ENCODE measurements around the gene SLC15A1.
A peak's percentile ranks its signal among the peaks of the same experiment; 100 is the strongest.

SLC15A1 gene

GRCh38 chr13:98689347-98689968, 63.0 kb downstream of the SLC15A1 start:
- no peak for DNase-seq

DNA sequence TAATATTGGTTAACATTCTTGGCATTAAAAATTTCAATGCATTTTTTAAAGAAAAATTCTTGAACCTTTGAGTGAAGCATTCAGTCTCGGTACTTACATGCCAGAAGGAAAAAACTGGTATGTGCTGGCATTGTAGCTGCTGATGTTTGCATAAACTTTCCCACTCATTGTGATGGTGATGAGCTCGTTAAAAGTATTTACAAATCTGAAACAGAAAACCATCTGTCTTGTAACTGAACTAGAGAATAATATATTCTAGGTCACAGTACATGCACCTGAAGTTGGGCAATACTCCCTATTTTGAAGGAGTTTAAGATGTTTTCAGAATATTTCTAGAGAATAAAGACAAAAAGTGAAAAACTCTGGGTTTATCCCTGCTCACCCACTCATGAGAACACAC, 64.1 kb downstream of the SLC15A1 start:
- DNase-seq, result no peak

GRCh38 chr13:98687319-98687718, 65.2 kb downstream of the SLC15A1 start:
- DNase-seq, result no peak

- no peak for DNase-seq
These were observed 66.2 kb downstream of the SLC15A1 start for GRCh38 chr13:98686270-98686669.

DNA sequence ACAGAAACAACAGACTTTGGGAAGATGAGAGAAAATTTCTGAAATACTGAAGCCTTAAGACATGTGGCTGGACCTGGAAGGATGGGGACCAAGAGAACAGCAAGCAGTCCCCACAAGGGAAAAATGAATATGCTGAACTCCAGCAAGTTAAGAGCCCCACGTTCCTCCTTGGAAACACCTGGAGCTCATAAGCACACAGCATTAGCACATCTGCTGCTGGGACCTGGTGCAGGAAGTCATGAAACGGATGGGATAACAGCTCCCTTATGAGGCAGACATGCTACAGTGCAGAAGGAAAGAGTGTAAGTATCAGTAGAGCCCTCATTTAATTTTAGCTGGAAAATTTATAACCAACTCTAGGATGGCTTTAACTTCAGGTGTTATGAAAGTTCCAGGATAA, 67.3 kb downstream of the SLC15A1 start:
- no peak for DNase-seq

- DNase-seq, result no peak
These were observed 71.4 kb downstream of the SLC15A1 start for GRCh38 chr13:98681049-98681448.

- no peak for DNase-seq
These were observed 73.7 kb downstream of the SLC15A1 start for GRCh38 chr13:98678741-98679140.

- DNase-seq, result no peak
These were observed 75.1 kb downstream of the SLC15A1 start for GRCh38 chr13:98677398-98677797.

DNA sequence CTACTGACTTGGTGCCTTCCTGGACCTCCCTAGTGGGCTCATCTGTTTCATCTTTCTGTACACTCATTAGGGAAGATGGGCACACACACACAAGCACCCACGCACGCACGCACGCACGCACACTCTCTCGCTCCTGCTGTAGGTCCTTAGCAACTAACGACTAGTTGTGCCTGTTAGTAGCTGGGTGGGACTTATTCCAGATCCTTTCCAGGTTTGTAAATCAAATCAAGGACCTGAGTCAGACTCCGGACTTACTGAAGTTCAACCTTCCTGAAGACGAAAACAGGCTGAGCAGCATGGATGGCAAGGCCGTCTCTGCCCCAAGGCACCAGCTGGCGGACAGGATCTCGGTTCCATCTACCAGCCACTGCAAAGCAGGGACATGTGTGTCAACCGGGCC, 76.2 kb downstream of the SLC15A1 start:
- DNase-seq, result no peak

DNA sequence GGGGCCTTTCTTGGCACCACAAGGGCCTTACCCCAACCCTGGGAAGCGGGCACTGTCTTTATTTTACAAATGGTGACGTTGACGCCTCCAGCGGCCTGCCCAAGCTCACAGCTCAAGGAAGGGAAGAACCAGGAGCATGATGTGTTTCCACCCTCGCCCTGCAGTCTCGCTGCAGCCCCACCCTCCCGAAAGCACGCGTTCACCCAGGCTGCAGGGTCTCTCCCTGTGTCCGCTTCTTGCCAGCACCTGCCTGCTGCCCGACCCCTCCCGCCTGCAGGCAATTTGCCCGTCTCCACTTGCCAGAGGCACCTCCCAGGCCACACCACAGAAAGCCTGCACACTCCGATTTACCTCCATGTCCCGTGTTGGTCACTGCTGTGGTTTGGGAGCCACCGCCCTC, 76.6 kb downstream of the SLC15A1 start:
- no peak for DNase-seq

GRCh38 chr13:98675066-98675465, 77.4 kb downstream of the SLC15A1 start:
- DNase-seq, result no peak

DNA sequence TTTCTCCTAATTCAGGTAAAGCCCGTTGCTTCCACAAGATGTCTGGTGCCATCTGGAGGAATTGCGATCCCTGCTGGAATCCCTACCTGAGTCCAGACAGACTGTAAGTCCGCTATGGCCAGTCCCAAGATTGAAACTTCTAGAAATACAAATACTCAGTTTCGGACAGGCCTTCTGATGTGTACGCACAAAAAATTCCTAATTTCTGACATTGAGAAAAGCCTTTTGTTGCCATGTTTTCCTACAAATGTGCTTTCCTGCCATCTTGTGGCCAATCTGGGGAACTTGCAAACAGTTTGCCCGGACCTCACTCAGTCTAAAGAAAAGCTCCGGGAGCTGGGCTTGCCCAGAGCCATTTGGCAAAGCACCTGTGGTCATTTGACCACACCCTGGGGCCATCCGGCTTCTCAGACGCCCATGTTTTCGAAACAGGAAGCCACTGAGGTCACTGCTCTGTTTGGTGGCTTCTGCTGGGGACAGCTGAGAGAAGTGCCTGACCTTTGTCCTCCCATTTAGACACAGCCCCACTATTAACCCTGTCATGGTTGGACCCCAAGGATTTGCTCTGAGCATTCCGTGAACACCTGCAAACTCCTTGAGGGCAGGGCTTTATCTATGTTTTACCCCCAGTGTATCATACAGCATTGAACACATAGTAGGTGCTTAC, 79.4 kb downstream of the SLC15A1 start:
- peak; percentile 7 for DNase-seq

DNA sequence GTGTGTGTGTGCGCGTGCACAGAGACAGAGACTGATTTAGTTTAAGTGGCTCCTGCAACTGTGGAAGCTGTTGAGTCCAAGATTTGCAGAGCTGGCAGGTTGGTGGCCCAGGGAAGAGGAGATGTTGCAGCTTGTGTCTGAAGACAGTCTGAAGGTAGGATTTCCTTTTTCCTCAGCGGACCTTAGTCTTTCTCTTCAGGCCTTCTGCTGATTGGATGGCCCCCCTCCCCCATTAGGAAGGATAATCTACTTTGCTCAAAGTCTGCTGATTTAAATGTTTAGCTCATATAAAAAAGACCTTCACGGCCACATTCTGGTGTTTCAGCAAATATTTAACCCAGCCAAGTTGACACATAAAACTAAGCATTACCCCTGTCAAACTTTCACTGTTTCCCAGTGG, 84.3 kb downstream of the SLC15A1 start:
- DNase-seq, result no peak

DNA sequence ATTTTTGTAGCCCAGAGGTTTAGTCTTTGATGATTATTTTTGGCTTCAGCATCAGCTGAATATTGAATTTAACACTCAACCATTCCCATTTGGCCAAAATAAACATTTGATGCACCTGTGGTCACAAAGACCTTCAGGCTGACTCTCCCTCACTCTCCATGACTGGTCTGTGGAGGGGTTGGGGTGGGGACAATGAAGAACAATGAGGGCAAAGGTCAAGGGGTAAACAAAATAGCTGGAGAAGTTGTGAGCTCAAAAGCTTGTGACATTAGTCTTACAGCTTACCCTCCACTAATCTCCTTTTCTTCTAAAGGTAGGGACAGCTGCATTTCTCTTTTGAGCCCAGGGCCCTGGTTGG, 86.9 kb downstream of the SLC15A1 start:
- no peak for DNase-seq

DNA sequence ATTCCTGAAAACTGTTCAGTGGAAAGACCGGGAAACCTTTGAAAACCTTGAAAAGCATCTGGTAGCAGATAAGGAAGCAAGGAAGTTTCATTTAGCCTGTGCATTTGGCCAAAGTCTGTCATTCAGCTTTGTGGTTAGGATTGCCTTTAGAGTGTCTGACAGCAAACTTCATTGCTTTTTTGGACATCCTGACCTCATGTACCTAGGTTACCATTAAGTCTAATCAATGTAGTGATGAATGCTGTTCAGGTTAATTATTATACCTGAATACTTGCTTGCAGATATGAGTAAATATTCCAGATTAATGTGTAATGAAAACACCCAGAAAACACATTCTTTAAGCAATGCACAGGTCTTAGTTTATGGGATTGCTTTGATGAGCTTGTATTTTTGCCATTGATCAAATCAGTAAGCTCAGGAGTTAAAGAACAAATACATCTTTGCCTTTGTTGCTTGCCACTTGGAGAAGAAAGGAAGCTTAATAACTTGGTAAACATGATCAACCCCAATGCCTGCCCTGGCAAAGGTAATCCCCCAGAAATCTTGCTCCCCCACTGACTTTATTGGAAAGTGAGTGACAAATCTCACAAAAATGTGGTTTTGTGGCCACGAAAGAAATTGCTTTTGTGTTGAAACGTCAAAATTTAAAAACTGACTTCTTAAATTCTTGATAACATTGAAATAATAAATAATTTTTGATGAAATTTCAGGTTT, 87.4 kb downstream of the SLC15A1 start:
- DNase-seq, result no peak

GRCh38 chr13:98664510-98664909, 88.0 kb downstream of the SLC15A1 start:
- DNase-seq, result no peak

DNA sequence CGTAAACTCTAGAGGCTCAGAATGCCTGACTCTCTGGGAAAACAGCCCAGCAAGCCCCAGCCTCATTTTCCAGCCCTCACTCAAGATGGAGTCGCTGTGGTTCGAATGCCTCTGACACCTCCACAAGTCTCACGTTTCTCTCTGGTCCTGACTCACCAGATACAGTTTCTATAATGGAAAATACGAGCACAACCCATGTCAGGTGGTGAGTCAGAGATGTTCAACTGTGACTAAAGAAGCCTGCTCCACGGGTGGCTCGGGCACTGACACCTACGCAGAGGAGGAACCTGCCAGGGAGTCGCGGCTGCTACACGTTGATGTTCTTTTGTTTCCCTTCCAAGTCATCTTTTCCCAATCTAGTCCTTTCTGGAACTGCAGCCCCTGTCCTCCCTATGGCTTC, 88.4 kb downstream of the SLC15A1 start:
- no peak for DNase-seq

- no peak for DNase-seq
These were observed 94.3 kb downstream of the SLC15A1 start for GRCh38 chr13:98658131-98658530.

- DNase-seq, result no peak
These were observed 94.9 kb downstream of the SLC15A1 start for GRCh38 chr13:98657506-98658085.

GRCh38 chr13:98656223-98656622, 96.2 kb downstream of the SLC15A1 start:
- no peak for DNase-seq

GRCh38 chr13:98653463-98653985, 98.9 kb downstream of the SLC15A1 start:
- peak; percentile 79 for DNase-seq

- DNase-seq, result no peak
These were observed 99.6 kb downstream of the SLC15A1 start for GRCh38 chr13:98652721-98653462.

- no peak for DNase-seq
These were observed 100.2 kb downstream of the SLC15A1 start for GRCh38 chr13:98652276-98652675.
